ENCODE results near the gene STK36. TPM values are rescaled to one million over a fixed set of nuclear protein-coding genes. Genes with fewer than 3 reads are reported as not detected.

The STK36 gene
- total RNA-seq, 1 donor from 2014 or later: 67.8 TPM

GRCh38 chr2:218721934-218722333, 50.0 kb downstream of the STK36 start:
- no peak overlapping the region for H3K27ac Mint-ChIP-seq (ENCODE audit: unreplicated experiment)
- peaks cover 2% of the 10 kb centered on the region for H3K4me1 Mint-ChIP-seq (ENCODE audit: unreplicated experiment)
- H3K4me3 Mint-ChIP-seq (ENCODE audit: unreplicated experiment): no peak overlapping the region
- H3K9me3 Mint-ChIP-seq (ENCODE audit: unreplicated experiment): peaks cover 7% of the 10 kb centered on the region
- peaks cover 22% of the 10 kb centered on the region for H3K36me3 Mint-ChIP-seq (ENCODE audit: unreplicated experiment)
- no peaks in the 10 kb centered on the region for H3K27me3 Mint-ChIP-seq (ENCODE audit: unreplicated experiment)
- TF ChIP-seq CTCF (IDR thresholded peaks at IDR 0.05): no peak
- DNase-seq (ENCODE audit: extremely low spot score, unreplicated experiment): no peak

GRCh38 chr2:218722419-218722818, 50.5 kb downstream of the STK36 start:
- H3K9me3 Mint-ChIP-seq (ENCODE audit: unreplicated experiment): peaks cover 7% of the 10 kb centered on the region
- no peak overlapping the region for H3K27ac Mint-ChIP-seq (ENCODE audit: unreplicated experiment)
- H3K27me3 Mint-ChIP-seq (ENCODE audit: unreplicated experiment): no peaks in the 10 kb centered on the region
- no peak for TF ChIP-seq CTCF (IDR thresholded peaks at IDR 0.05)
- no peak for DNase-seq (ENCODE audit: extremely low spot score, unreplicated experiment)
- H3K4me3 Mint-ChIP-seq (ENCODE audit: unreplicated experiment): no peak overlapping the region
- H3K36me3 Mint-ChIP-seq (ENCODE audit: unreplicated experiment): peaks cover 24% of the 10 kb centered on the region
- H3K4me1 Mint-ChIP-seq (ENCODE audit: unreplicated experiment): peaks cover 2% of the 10 kb centered on the region

GRCh38 chr2:218722876-218723785, 51.2 kb downstream of the STK36 start:
- Mint-ChIP-seq H3K4me1 (ENCODE audit: unreplicated experiment) (peaks cover 2% of the 10 kb centered on the region), H3K27me3 (ENCODE audit: unreplicated experiment) (no peaks in the 10 kb centered on the region), H3K27ac (ENCODE audit: unreplicated experiment) (no peak overlapping the region), H3K4me3 (ENCODE audit: unreplicated experiment) (no peak overlapping the region), H3K36me3 (ENCODE audit: unreplicated experiment) (peaks cover 25% of the 10 kb centered on the region), H3K9me3 (ENCODE audit: unreplicated experiment) (peaks cover 10% of the 10 kb centered on the region)
- no peak for TF ChIP-seq CTCF (IDR thresholded peaks at IDR 0.05)
- DNase-seq (ENCODE audit: extremely low spot score, unreplicated experiment): no peak

GRCh38 chr2:218726004-218726574, 54.2 kb downstream of the STK36 start:
- TF ChIP-seq CTCF (IDR thresholded peaks at IDR 0.05): no peak
- H3K36me3 Mint-ChIP-seq (ENCODE audit: unreplicated experiment): peaks cover 17% of the 10 kb centered on the region
- H3K27me3 Mint-ChIP-seq (ENCODE audit: unreplicated experiment): no peaks in the 10 kb centered on the region
- peaks cover 10% of the 10 kb centered on the region for H3K9me3 Mint-ChIP-seq (ENCODE audit: unreplicated experiment)
- no peak overlapping the region for H3K27ac Mint-ChIP-seq (ENCODE audit: unreplicated experiment)
- no peak overlapping the region for H3K4me3 Mint-ChIP-seq (ENCODE audit: unreplicated experiment)
- no peak for DNase-seq (ENCODE audit: extremely low spot score, unreplicated experiment)
- peaks cover 8% of the 10 kb centered on the region for H3K4me1 Mint-ChIP-seq (ENCODE audit: unreplicated experiment)

GRCh38 chr2:218727502-218728165, 55.7 kb downstream of the STK36 start:
- H3K36me3 Mint-ChIP-seq (ENCODE audit: unreplicated experiment): peaks cover 17% of the 10 kb centered on the region
- no peak overlapping the region for H3K27ac Mint-ChIP-seq (ENCODE audit: unreplicated experiment)
- H3K4me1 Mint-ChIP-seq (ENCODE audit: unreplicated experiment): peaks cover 22% of the 10 kb centered on the region
- peaks cover 10% of the 10 kb centered on the region for H3K9me3 Mint-ChIP-seq (ENCODE audit: unreplicated experiment)
- H3K4me3 Mint-ChIP-seq (ENCODE audit: unreplicated experiment): no peak overlapping the region
- H3K27me3 Mint-ChIP-seq (ENCODE audit: unreplicated experiment): no peaks in the 10 kb centered on the region
- DNase-seq (ENCODE audit: extremely low spot score, unreplicated experiment): no peak
- TF ChIP-seq CTCF (IDR thresholded peaks at IDR 0.05): peak; percentile 38
